Effector memory CD4-positive, alpha-beta T cell (primary cell): ENCODE measurements around the gene ALPP.
"Not testable (repeated sequence)": the region's sequence is repeated elsewhere in the genome, so short reads cannot be mapped to it uniquely, and the experiment has no call there.

Experiments
- DNase-seq, 3 donors: peaks; one replicate each; pipeline ENCODE4 v3.0.0-alpha.2; 2020
- H3K27ac ChIP-seq: 2 replicates; pipeline ENCODE4 v1.7.0; 2013; ENCODE audit warnings: mild to moderate bottlenecking, low read length, moderate library complexity; ENCODE audit not compliant: insufficient read depth, poor library complexity, severe bottlenecking
- H3K27me3 ChIP-seq: replicated peaks from 2 replicates; pipeline ENCODE4 v1.7.0; 2013; ENCODE audit warnings: mild to moderate bottlenecking, low read length; ENCODE audit not compliant: insufficient read depth, control insufficient read depth, poor library complexity, severe bottlenecking
- H3K36me3 ChIP-seq: 2 replicates; pipeline ENCODE4 v1.7.0; 2013; ENCODE audit warnings: mild to moderate bottlenecking, low read length, moderate library complexity; ENCODE audit not compliant: control insufficient read depth, insufficient read depth
- H3K4me1 ChIP-seq: 2 replicates; pipeline ENCODE4 v1.7.0; 2013; ENCODE audit warnings: low read length, mild to moderate bottlenecking; ENCODE audit not compliant: control insufficient read depth, insufficient read depth, poor library complexity, severe bottlenecking
- H3K4me3 ChIP-seq: 2 replicates; pipeline ENCODE4 v1.7.0; 2013; ENCODE audit warnings: low read length, low read depth, mild to moderate bottlenecking; ENCODE audit not compliant: insufficient read depth, poor library complexity, severe bottlenecking
- H3K9me3 ChIP-seq: 2 replicates; pipeline ENCODE4 v1.7.0; 2013; ENCODE audit warnings: mild to moderate bottlenecking, low read length, moderate library complexity; ENCODE audit not compliant: control insufficient read depth

The ALPP gene

DNA sequence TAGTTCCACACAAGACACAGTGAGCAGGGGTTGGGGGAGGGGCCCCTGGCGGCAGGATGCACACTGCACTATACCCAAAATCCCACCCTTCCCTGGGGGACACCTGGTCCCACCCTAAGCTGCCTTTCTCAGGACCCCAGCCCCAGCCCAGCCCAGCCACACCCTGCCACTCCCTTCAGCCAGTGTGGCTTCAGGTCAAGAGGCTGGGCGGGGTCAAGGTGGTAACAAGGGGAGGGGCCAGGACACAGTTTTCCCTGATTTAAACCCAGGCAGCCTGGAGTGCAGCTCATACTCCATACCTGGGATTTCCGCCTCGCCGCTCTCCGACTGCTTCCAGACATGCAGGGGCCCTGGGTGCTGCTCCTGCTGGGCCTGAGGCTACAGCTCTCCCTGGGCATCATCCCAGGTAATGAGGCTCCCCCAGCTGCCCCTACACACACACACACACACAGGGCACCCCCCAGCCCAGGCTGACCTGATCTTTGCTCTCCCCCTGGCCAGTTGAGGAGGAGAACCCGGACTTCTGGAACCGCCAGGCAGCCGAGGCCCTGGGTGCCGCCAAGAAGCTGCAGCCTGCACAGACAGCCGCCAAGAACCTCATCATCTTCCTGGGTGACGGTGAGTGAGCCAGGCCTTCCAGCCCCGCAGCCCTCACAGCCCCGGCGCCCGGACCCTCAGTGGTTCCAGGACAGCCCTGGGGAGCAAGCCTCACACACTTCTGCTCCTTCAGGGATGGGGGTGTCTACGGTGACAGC is 28.2 kb downstream of the ALPP start, which contains the start of gene ALPG:
Gene ALPG, plus strand, starts transcription at position 289 of the 755 bp plus-strand sequence. Its CDS starts 51 bp downstream, at position 340.
- Histone ChIP-seq H3K27ac (no peak within 1 kb of the TSS), H3K9me3 (no peaks in the 10 kb centered on the region), H3K36me3 (no peaks in the 10 kb centered on the region), H3K4me3 (no peak within 1 kb of the TSS), H3K27me3 (no peaks in the 10 kb centered on the region), H3K4me1 (no peaks in the 10 kb centered on the region)
- no peak for DNase-seq

- H3K27me3 ChIP-seq, H3K9me3 ChIP-seq, DNase-seq, H3K4me3 ChIP-seq, H3K4me1 ChIP-seq, H3K36me3 ChIP-seq, H3K27ac ChIP-seq: not testable (repeated sequence)
Measured at GRCh38 chr2:232407428-232408150, 29.0 kb downstream of the ALPP start.

- not testable (repeated sequence) for DNase-seq, H3K27ac ChIP-seq, H3K4me1 ChIP-seq
Measured at GRCh38 chr2:232408269-232408668, 29.7 kb downstream of the ALPP start.

GRCh38 chr2:232409617-232410016 is 31.1 kb downstream of the ALPP start:
- H3K36me3 ChIP-seq, H3K27ac ChIP-seq, H3K9me3 ChIP-seq, DNase-seq, H3K4me3 ChIP-seq, H3K27me3 ChIP-seq, H3K4me1 ChIP-seq: not testable (repeated sequence)

More at GRCh38 chr2:232408269-232408668, 29.7 kb downstream of the ALPP start:
- H3K36me3 ChIP-seq, H3K27me3 ChIP-seq, H3K9me3 ChIP-seq, H3K4me3 ChIP-seq: not testable (repeated sequence)

GRCh38 chr2:232410238-232410900 is 31.8 kb downstream of the ALPP start:
- DNase-seq, result no peak
- Histone ChIP-seq H3K4me3 (no peak overlapping the region), H3K9me3 (no peaks in the 10 kb centered on the region), H3K27ac (no peak overlapping the region), H3K36me3 (no peaks in the 10 kb centered on the region), H3K27me3 (no peaks in the 10 kb centered on the region), H3K4me1 (no peaks in the 10 kb centered on the region)

DNA sequence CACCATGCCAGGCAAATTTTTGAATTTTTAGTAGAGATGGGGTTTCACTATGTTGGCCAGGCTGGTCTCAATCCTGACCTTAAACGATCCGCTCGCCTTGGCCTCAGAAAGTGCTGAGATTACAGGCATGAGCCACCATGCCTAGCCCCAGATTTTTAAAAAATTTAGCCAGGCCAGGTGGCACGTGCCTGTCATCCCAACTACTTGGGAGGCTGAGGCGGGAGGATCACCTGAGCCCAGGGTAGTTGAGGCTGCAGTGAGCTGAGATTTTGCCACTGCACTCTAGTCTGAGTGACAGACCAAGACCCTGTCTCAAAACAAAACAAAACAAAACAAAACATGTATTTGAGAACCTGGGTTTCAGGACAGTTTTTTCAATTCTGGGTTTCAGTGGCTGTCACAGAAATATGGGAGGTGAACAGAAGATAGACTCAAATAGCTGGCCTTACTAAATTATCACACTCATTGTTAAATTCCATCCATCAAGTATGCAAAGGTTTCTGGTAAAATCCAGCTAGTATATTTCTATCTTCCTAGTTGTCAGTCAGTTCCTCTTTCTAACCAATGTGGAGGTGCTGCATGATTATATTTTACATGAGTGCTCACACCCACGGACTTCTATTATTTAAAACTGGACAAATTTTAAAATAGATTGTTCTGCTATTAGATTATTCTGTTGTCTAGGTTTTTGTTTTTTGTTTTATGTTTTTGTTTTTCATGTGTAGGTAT is 33.5 kb downstream of the ALPP start:
- Histone ChIP-seq H3K36me3 (no peaks in the 10 kb centered on the region), H3K4me1 (no peaks in the 10 kb centered on the region), H3K27ac (no peak overlapping the region), H3K27me3 (no peaks in the 10 kb centered on the region), H3K4me3 (no peak overlapping the region), H3K9me3 (no peaks in the 10 kb centered on the region)
- no peak for DNase-seq

GRCh38 chr2:232412986-232413385 is 34.4 kb downstream of the ALPP start:
- Histone ChIP-seq H3K36me3 (no peaks in the 10 kb centered on the region), H3K4me3 (no peak overlapping the region), H3K4me1 (no peaks in the 10 kb centered on the region), H3K27ac (no peak overlapping the region), H3K9me3 (no peaks in the 10 kb centered on the region), H3K27me3 (no peaks in the 10 kb centered on the region)
- DNase-seq, result no peak

GRCh38 chr2:232415138-232415690 is 36.7 kb downstream of the ALPP start:
- no peak overlapping the region for H3K4me3 ChIP-seq
- no peak for DNase-seq
- no peaks in the 10 kb centered on the region for H3K36me3 ChIP-seq
- peaks cover 7% of the 10 kb centered on the region for H3K4me1 ChIP-seq
- H3K9me3 ChIP-seq, result no peaks in the 10 kb centered on the region
- H3K27ac ChIP-seq, result no peak overlapping the region
- peaks cover 9% of the 10 kb centered on the region for H3K27me3 ChIP-seq

- no peak overlapping the region for H3K27ac ChIP-seq
- H3K27me3 ChIP-seq, result peaks cover 9% of the 10 kb centered on the region
- no peak for DNase-seq
- no peak overlapping the region for H3K4me3 ChIP-seq
- H3K36me3 ChIP-seq, result no peaks in the 10 kb centered on the region
- no peaks in the 10 kb centered on the region for H3K9me3 ChIP-seq
- H3K4me1 ChIP-seq, result peaks cover 7% of the 10 kb centered on the region
Measured at GRCh38 chr2:232415736-232416520, 37.4 kb downstream of the ALPP start.
